Loucy (cell line): ENCODE data around the gene P2RX7.

Experiments used
- EZH2phosphoT487 ChIP-seq: fragments of 200-600 bp; IDR thresholded peaks from 2 replicates; pipeline ENCODE4 v1.6.1; 2018; ENCODE audit warnings: antibody characterized with exemption, mild to moderate bottlenecking, moderate library complexity, borderline replicate concordance
- TF ChIP-seq, protein P1 (sequence below): fragments of 200-600 bp; sonication (generic); conservative IDR thresholded peaks from 2 replicates; pipeline ENCODE4 v1.5.1; 2014; ENCODE audit warnings: mild to moderate bottlenecking, antibody characterized with exemption, low read length

GRCh38 chr12:121099779-121100178 lies 32.9 kb upstream of the P2RX7 start:
- TF ChIP-seq, protein P1, sequence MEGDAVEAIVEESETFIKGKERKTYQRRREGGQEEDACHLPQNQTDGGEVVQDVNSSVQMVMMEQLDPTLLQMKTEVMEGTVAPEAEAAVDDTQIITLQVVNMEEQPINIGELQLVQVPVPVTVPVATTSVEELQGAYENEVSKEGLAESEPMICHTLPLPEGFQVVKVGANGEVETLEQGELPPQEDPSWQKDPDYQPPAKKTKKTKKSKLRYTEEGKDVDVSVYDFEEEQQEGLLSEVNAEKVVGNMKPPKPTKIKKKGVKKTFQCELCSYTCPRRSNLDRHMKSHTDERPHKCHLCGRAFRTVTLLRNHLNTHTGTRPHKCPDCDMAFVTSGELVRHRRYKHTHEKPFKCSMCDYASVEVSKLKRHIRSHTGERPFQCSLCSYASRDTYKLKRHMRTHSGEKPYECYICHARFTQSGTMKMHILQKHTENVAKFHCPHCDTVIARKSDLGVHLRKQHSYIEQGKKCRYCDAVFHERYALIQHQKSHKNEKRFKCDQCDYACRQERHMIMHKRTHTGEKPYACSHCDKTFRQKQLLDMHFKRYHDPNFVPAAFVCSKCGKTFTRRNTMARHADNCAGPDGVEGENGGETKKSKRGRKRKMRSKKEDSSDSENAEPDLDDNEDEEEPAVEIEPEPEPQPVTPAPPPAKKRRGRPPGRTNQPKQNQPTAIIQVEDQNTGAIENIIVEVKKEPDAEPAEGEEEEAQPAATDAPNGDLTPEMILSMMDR, result no peak
- no peak for TF ChIP-seq EZH2phosphoT487
